ENCODE results near the gene PTPN6. TPM values are rescaled to one million over a fixed set of nuclear protein-coding genes. Genes with fewer than 3 reads are reported as not detected.
A peak's percentile ranks its signal among the peaks of the same experiment; 100 is the strongest.

PTPN6 gene
- total and polyA plus RNA-seq, 9 of the 15 experiments (the other 6 are each of a cell fraction or from before 2014, with no cell fraction given), result 1.5 to 5.1 (median 3.9) TPM

- TF ChIP-seq NR2C1 (IDR thresholded peaks at IDR 0.05) (no peak), NR2C1 (tag; IDR thresholded peaks at IDR 0.05) (peak; percentile 67), FOS (IDR thresholded peaks at IDR 0.05; ENCODE audit: extremely low read depth, insufficient read length) (no peak), ZNF253 (CRISPR knock-in tag; conservative IDR thresholded peaks at IDR 0.05) (no peak), SRSF3 (IDR thresholded peaks at IDR 0.05; ENCODE audit: insufficient read depth, low read length) (no peak), ZNF124 (CRISPR knock-in tag; IDR thresholded peaks at IDR 0.05) (no peak), ZBTB7A (IDR thresholded peaks at IDR 0.05; ENCODE audit: borderline replicate concordance, control insufficient read depth, low read depth, low read length) (peak; percentile 35; the same call in 1 of the 2 replicates), TFE3 (CRISPR knock-in tag; IDR thresholded peaks at IDR 0.05) (no peak), HMG20A (CRISPR knock-in tag; conservative IDR thresholded peaks at IDR 0.05) (no peak), HNRNPLL (IDR thresholded peaks at IDR 0.05; ENCODE audit: low read depth, low read length, poor library complexity, severe bottlenecking) (no peak), ATF4 (CRISPR knock-in tag; IDR thresholded peaks at IDR 0.05) (peak; percentile 42; the same call in 1 of the 2 replicates), ZBED1 (IDR thresholded peaks at IDR 0.05) (no peak), ZBTB49 (CRISPR knock-in tag; IDR thresholded peaks at IDR 0.05; ENCODE audit: borderline replicate concordance) (no peak), MCM5 (IDR thresholded peaks at IDR 0.05; ENCODE audit: low read depth) (no peak), ZBTB12 (CRISPR knock-in tag; IDR thresholded peaks at IDR 0.05) (no peak), TAF7 (tag; IDR thresholded peaks at IDR 0.05) (peak; percentile 47; the same call in 1 of the 2 replicates), SOX6 (IDR thresholded peaks at IDR 0.05) (no peak), CREB3 (tag; conservative IDR thresholded peaks at IDR 0.05; ENCODE audit: low read depth) (peak; percentile 75; the same call in 1 of the 2 replicates), NR2C2 (CRISPR knock-in tag; IDR thresholded peaks at IDR 0.05) (no peak), NR2C2 (tag; IDR thresholded peaks at IDR 0.05) (no peak), THAP7 (CRISPR knock-in tag; IDR thresholded peaks at IDR 0.05) (no peak), MAFF (IDR thresholded peaks at IDR 0.05; ENCODE audit: low read length) (no peak)
Measured at GRCh38 chr12:6963791-6964413, 12.7 kb downstream of the PTPN6 start (continued).

Measured in K562 (cell line).